ENCODE measurements around the gene CEMIP.

CEMIP gene

DNA sequence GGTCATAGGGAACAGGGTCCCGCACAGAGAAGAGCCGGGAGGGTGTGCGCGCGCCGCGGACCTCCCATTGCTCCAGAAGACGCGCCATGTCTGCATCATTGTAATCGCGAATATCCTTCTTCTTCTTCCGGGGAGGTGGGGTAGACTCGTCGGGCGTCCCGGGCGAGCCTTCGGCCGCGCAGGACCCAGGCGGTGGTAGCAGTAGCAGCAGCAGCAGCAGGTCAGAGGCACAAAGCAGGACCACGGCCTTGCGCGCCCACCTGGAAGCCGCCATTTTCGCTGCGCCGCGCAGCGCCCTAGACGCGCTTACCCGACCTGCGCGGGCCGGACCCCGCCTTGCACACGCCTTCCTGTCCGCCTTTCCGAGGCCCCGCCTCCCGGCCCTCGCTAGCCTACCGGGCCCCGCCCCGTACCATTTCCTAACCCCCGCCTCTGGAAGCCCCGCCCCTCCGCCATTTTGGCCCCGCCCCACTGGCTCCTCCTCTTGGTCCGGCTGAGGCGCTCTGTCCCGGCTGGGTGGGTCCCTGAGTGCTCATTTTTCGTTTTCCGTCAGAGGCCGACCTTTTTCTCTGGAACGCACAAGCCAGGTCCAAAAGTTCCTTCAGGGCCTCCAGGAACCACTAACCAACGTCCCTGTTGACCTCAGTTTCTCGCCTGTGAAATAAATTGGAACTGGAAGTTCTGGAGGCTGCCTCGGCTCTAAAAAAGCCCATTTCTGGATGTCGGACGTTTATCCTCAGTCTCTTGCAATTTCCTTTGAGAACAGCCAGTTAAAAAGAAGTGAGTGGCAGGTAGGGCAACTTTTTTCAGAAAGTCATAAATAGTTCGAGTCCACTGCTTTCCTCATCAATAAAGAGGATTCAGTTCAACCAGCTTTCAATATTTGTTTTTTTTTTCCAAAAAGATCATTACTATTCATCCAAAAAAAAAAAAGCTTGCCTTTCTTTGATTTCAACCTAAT lies 210.6 kb downstream of the CEMIP start, which contains the start of gene MESD:
MESD (minus strand) TSS at position 302 of the 961 bp plus-strand sequence; CDS start at position 274, 28 bp downstream.
- H3K27me3 Mint-ChIP-seq: no peaks in the 10 kb centered on the region
- H3K9me3 Mint-ChIP-seq: no peaks in the 10 kb centered on the region
- peak within 1 kb of the TSS; percentile 98 for H3K27ac Mint-ChIP-seq
- peaks cover 28% of the 10 kb centered on the region for H3K36me3 Mint-ChIP-seq (ENCODE audit: low read depth)
- H3K4me1 Mint-ChIP-seq (ENCODE audit: low read depth): peaks cover 52% of the 10 kb centered on the region
- H3K4me3 Mint-ChIP-seq: peak within 1 kb of the TSS; percentile 99

DNA sequence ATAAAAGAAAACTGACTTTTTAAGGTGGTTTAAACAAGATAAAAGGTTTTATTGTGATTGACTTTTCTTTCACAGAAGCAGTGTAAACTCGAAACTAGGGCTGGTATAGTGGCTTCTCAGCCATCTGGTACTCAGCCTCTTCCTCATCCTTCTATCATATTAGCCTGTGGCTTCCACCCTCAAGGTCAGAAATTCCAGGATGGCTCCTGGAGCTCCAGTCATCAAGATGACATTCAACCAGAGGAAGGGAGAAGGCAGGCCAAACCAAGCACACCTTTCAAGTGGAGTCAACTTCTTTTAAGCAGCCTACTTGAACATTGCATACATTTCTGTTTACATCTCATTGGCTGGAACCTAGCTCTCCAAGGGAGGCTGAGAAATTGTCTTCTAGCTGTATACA lies 211.8 kb downstream of the CEMIP start:
- no peaks in the 10 kb centered on the region for H3K27me3 Mint-ChIP-seq
- H3K4me1 Mint-ChIP-seq (ENCODE audit: low read depth): peaks cover 40% of the 10 kb centered on the region
- H3K4me3 Mint-ChIP-seq: no peak overlapping the region
- no peaks in the 10 kb centered on the region for H3K9me3 Mint-ChIP-seq
- H3K27ac Mint-ChIP-seq: no peak overlapping the region
- H3K36me3 Mint-ChIP-seq (ENCODE audit: low read depth): peaks cover 23% of the 10 kb centered on the region

DNA sequence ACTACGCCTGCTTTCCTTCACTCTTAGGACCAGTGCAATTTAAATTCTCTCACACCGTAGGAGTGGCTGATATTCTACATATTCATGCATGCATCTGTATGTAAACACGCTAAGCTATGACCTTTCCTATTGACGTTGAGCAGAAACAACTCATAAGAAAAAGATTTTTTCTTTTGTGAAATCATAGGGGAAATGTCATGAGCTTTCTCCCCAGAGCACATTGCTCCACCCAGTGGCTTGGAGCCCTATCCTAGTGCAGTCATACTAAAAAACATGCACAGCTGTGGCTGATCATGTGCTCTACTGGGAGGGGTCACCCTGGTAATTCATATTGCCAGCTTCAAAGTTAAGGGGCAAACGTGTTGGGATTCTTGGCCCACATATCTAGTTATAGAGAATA lies 212.3 kb downstream of the CEMIP start:
- Mint-ChIP-seq H3K9me3 (no peaks in the 10 kb centered on the region), H3K4me1 (ENCODE audit: low read depth) (peaks cover 37% of the 10 kb centered on the region), H3K27me3 (no peaks in the 10 kb centered on the region), H3K27ac (no peak overlapping the region), H3K36me3 (ENCODE audit: low read depth) (peaks cover 19% of the 10 kb centered on the region), H3K4me3 (no peak overlapping the region)

DNA sequence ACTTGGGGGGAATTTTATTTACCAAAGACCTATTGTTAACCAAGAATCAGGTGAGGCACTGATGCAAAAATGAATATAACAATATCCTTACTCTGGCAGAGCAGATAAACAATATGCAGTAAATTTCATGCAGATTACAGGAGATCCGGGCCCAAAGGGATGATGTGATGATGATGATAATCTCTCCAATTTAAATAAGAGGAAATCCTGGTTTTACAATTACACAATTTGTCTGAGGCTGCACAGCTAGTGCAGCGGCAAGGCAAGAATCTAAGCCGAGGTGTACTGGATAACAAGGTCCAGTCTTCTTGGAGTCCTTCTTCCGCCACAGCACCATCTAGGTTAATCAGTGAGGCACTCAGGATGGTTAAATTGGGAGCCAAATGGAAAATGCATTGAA lies 212.8 kb downstream of the CEMIP start:
- H3K27me3 Mint-ChIP-seq: no peaks in the 10 kb centered on the region
- H3K36me3 Mint-ChIP-seq (ENCODE audit: low read depth): peaks cover 14% of the 10 kb centered on the region
- H3K4me3 Mint-ChIP-seq: no peak overlapping the region
- peaks cover 31% of the 10 kb centered on the region for H3K4me1 Mint-ChIP-seq (ENCODE audit: low read depth)
- H3K27ac Mint-ChIP-seq: no peak overlapping the region
- no peaks in the 10 kb centered on the region for H3K9me3 Mint-ChIP-seq

DNA sequence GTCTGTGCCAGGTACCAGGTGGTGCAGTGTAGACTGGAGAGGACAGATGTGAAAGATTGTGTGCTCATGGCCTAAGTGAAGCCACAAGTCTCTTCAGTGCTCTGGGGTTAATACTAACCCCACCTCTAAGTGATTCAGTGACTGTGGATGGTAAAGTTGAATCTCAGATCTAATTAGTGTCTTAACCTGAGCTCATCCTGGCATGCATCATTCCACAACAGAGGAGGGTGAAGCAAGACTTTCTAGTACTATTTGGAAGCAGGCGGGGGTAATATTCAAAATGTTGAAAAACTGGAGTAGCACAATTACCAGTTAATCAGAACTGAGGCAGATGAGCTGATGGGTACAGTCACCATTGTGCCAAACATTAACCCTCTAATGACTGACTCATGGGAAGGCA lies 213.3 kb downstream of the CEMIP start:
- Mint-ChIP-seq H3K36me3 (ENCODE audit: low read depth) (peaks cover 11% of the 10 kb centered on the region), H3K4me1 (ENCODE audit: low read depth) (peaks cover 29% of the 10 kb centered on the region), H3K27ac (no peak overlapping the region), H3K27me3 (no peaks in the 10 kb centered on the region), H3K4me3 (no peak overlapping the region), H3K9me3 (no peaks in the 10 kb centered on the region)

DNA sequence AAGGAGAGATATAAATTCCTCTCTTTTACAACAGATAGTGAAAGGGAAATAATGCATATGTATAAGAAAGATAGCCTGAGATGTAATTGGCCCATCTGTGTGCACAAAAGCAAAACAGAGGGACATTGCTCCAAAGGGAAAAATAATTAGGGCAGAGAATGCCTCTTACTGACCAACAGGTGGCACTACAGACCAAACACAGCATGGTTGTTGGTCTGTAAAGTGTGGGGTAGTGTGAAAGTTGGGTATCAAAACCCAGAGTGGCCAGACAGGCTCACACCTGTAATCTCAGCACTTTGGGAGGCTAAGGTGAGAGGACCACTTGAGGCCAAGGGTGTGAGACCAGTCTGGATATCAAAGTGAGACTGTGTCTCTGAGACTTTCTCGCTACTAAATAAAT lies 217.1 kb downstream of the CEMIP start:
- no peaks in the 10 kb centered on the region for H3K36me3 Mint-ChIP-seq (ENCODE audit: low read depth)
- no peaks in the 10 kb centered on the region for H3K27me3 Mint-ChIP-seq
- no peaks in the 10 kb centered on the region for H3K9me3 Mint-ChIP-seq
- no peak overlapping the region for H3K27ac Mint-ChIP-seq
- no peak overlapping the region for H3K4me3 Mint-ChIP-seq
- H3K4me1 Mint-ChIP-seq (ENCODE audit: low read depth): peaks cover 28% of the 10 kb centered on the region

DNA sequence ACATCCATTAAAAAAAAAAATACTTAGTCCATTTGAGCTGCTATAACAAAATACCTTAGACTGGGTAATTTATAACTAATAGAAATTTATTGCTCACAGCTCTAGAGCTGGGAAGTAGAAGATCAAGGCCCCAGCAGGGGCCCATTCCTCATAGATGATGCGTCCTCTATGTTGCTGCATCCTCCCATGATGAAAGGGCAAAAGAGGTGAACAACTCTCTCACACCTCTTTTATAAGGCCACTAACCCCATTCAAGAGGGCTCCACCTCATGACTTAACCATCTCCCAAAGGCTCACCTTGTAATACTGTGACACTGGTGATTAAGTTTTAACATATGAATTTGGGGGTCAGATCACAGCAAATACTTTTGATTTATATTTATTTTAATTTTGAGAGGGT lies 218.5 kb downstream of the CEMIP start:
- Mint-ChIP-seq H3K4me1 (ENCODE audit: low read depth) (peaks cover 22% of the 10 kb centered on the region), H3K4me3 (no peak overlapping the region), H3K27ac (no peak overlapping the region), H3K9me3 (no peaks in the 10 kb centered on the region), H3K36me3 (ENCODE audit: low read depth) (no peaks in the 10 kb centered on the region), H3K27me3 (no peaks in the 10 kb centered on the region)

DNA sequence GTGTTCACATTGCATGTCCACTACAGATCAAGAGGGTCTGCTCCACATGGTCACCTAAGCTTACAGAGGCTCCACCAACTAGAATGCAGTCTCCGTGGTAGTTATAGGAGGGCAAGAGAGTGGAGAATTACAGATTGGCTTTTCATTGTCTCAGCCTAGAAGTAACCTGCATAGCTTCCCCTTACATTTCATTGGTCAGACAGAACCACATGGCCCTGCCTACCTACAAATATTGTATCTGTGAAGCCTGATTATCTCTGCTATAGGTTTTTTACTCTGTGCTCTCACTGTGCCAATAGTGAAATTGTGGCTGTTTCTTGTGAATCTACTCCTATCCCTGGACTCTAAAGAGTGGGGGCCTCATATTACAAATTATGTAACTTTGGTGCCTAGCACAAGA lies 219.1 kb downstream of the CEMIP start:
- H3K27me3 Mint-ChIP-seq: no peaks in the 10 kb centered on the region
- H3K36me3 Mint-ChIP-seq (ENCODE audit: low read depth): peaks cover 2% of the 10 kb centered on the region
- peaks cover 24% of the 10 kb centered on the region for H3K4me1 Mint-ChIP-seq (ENCODE audit: low read depth)
- H3K9me3 Mint-ChIP-seq: no peaks in the 10 kb centered on the region
- H3K27ac Mint-ChIP-seq: no peak overlapping the region
- H3K4me3 Mint-ChIP-seq: no peak overlapping the region

DNA sequence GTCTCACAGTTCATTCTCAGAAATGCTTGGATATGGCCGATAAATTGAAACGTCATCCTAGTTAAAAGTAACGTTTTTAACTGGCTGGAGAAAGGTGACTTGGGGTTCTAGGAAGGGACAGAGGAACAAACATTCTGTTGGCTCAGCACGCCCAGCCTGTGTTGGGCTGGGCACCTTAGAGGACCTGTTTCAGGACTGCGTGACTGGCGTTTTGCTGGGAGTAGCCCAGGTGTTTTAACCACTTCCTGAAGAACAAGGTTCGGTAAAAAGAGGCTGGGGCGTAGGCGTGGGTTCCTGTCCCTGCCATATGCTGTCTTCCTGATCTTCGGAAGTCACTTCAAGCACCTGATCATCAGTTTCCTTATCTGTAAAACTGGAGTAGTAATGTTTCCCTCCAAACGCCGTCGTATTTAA lies 220.5 kb downstream of the CEMIP start:
- peaks cover 38% of the 10 kb centered on the region for H3K4me1 Mint-ChIP-seq (ENCODE audit: low read depth)
- peak overlapping the region; percentile 92 for H3K4me3 Mint-ChIP-seq
- H3K9me3 Mint-ChIP-seq: no peaks in the 10 kb centered on the region
- peak overlapping the region; percentile 95 for H3K27ac Mint-ChIP-seq
- peaks cover 16% of the 10 kb centered on the region for H3K36me3 Mint-ChIP-seq (ENCODE audit: low read depth)
- no peaks in the 10 kb centered on the region for H3K27me3 Mint-ChIP-seq

DNA sequence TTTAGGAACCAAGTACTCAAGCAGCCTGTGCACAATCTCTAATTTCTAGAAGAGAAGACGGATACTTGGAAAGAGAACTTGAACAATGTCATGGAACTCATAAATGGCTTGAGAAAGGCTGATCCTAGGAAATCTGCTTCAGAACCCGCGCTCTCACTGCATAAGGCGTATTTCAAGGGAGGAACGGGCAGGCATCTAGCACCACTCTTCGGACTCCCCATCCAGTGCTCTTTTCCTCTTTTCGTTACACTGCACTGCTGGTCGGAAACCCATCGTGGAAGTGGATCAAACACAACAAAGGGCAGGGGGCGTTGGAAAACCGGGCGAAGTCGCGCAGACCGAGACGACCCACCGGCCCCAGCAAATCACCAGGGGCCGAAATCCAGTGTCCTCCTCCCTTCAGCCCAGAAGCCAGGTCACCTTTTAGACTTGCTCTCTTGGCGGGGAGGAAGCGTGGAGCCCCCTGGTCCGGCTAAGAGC lies 221.0 kb downstream of the CEMIP start:
- H3K36me3 Mint-ChIP-seq (ENCODE audit: low read depth): peaks cover 19% of the 10 kb centered on the region
- H3K4me3 Mint-ChIP-seq: peak overlapping the region; percentile 92
- H3K9me3 Mint-ChIP-seq: no peaks in the 10 kb centered on the region
- H3K27ac Mint-ChIP-seq: peak overlapping the region; percentile 95
- H3K27me3 Mint-ChIP-seq: no peaks in the 10 kb centered on the region
- H3K4me1 Mint-ChIP-seq (ENCODE audit: low read depth): peaks cover 44% of the 10 kb centered on the region

DNA sequence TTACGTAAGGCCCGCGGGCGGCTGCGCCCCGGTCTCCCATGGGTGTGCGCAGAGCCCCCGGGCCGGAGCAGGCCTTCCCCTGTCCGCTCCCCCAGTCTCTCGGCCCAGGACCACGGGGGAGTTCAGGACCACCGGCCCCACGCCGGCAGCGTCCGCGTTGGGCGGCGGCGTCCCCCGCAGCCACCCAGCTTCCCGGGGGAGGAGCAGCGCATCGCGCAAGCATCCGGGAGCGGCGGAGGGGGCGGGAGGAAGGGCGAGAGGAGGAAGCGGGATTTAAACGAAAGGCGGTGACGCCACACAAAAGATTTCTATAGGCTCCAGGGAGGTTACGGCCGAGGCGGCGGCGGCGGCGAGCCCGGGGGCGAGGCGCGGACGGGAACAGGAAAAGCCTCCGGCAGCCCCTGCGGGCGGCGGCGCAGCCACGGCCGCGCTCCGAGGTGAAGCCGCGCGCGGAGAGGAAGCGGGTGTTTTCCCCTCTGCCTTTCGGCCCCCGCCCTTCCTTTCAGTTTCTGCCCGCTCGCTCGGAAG lies 221.5 kb downstream of the CEMIP start, which contains the start of gene TLNRD1:
TLNRD1 (plus strand) TSS at position 300 of the 528 bp plus-strand sequence. CDS start 1,349 bp downstream, outside the sequence.
- Mint-ChIP-seq H3K4me1 (ENCODE audit: low read depth) (peaks cover 49% of the 10 kb centered on the region), H3K9me3 (no peaks in the 10 kb centered on the region), H3K27ac (peak within 1 kb of the TSS; percentile 95), H3K36me3 (ENCODE audit: low read depth) (peaks cover 24% of the 10 kb centered on the region), H3K27me3 (no peaks in the 10 kb centered on the region), H3K4me3 (peak within 1 kb of the TSS; percentile 92)

All from stimulated activated naive CD8-positive, alpha-beta T cell treated with anti-CD3 and anti-CD28 coated beads, Interleukin-15, Interleukin-2, amounts not matched to agents 100 ng/mL and 50 ng/mL, for 24 hours (primary cell).